ENCODE measurements around the gene TMEM181.

GRCh38 chr6:158667360-158667981 is 107.6 kb downstream of the TMEM181 start:
- no peak for TF ChIP-seq CTCF (IDR thresholded peaks at IDR 0.05; ENCODE audit: low read depth, low read length)
- no peak for TF ChIP-seq EZH2phosphoT487 (IDR thresholded peaks at IDR 0.05; ENCODE audit: low read depth)

Data from OCI-LY3 (cell line).